Astrocyte of the cerebellum (primary cell): Measurements from ENCODE around the gene DIO1.

Source experiments
- DNase-seq: peaks from one replicate; pipeline ENCODE4 v3.0.0-alpha.2; 2011; ENCODE audit warnings: low read depth
- H3K4me3 ChIP-seq: 2 replicates; pipeline ENCODE4 v1.5.1; 2011; ENCODE audit warnings: mild to moderate bottlenecking, low read depth, low read length, moderate library complexity
- in situ Hi-C: cut with HindIII; loops from 2 replicates; pipeline ENCODE4 v1.10.0; 2017; ENCODE audit warnings: low sequenced_read_pairs
- TF ChIP-seq, protein P1 (sequence below): IDR thresholded peaks from 2 replicates; pipeline ENCODE4 v1.5.1; 2012; ENCODE audit warnings: low read length, low read depth, moderate library complexity, mild to moderate bottlenecking; ENCODE audit errors: missing control alignments

Gene DIO1

DNA sequence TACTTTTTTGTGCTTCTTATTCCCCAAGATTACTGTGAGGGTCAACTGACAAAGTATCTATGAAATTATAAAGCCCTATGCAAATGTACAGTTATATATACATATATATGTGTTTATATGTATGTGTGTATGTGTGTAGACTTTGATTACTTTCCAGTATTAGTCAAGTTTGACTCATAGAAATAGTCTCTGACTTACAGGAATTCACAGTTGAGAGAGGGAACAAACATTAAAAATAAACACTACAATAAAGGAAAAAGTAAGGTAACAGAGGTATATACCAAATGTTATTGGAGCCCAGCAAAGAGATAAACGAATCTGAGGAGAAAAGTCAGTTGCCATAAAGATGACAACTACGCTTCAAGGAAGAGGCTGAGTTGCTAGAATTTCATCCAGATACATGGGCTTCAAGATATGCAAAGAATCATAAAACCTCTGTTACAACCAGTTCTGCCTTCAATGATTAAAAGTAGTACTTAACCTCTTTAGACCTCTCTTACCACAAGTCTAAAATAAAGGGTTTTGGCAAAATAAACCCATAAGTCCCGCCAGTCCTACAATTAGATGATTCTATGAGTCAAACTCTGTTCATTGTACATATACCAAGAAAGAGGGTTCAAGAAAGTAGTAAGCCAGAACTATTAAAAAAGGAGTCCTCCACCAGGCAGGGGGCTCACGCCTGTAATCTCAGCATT is 44.3 kb downstream of the DIO1 start:
- DNase-seq, result peak; percentile 28
- in situ Hi-C loops, result no loop called here
- TF ChIP-seq, protein P1, sequence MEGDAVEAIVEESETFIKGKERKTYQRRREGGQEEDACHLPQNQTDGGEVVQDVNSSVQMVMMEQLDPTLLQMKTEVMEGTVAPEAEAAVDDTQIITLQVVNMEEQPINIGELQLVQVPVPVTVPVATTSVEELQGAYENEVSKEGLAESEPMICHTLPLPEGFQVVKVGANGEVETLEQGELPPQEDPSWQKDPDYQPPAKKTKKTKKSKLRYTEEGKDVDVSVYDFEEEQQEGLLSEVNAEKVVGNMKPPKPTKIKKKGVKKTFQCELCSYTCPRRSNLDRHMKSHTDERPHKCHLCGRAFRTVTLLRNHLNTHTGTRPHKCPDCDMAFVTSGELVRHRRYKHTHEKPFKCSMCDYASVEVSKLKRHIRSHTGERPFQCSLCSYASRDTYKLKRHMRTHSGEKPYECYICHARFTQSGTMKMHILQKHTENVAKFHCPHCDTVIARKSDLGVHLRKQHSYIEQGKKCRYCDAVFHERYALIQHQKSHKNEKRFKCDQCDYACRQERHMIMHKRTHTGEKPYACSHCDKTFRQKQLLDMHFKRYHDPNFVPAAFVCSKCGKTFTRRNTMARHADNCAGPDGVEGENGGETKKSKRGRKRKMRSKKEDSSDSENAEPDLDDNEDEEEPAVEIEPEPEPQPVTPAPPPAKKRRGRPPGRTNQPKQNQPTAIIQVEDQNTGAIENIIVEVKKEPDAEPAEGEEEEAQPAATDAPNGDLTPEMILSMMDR, result no peak
- no peak overlapping the region for H3K4me3 ChIP-seq

DNA sequence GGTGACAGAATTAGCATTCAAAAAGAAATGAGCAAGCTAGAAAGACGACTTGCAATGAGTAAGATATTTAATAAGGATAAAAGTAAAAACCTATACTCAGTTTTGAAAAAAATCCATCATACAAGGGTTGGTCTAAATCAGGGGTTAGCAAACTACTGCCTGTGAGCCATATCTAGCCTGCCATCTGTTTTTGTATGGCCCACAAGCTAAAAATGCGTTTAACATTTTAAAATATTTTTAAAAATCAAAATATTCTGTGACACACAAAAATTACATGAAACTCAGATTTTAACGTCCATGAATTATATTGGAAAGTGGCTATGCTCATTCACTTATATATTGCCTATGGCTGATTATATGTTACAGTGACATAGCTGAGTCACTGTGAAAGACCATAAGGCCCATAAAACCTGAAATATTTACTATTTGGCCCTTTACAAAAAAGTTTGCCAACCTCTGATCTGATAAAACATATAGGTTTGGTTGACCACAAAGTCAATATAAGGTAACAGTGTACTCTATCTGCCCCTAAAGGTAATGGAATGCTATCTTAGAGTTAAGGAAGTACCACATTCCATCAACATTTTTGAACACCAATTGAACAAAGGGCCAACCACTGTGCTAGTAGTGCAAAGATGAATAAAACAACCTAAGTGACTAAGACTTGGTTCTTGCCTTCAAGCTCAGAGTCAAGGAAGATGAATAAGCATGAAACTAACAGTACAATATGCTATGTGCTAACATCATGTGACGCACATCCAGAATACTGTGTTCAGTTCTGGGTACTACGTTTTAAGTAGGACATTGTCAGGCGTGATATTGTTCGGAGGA is 48.4 kb downstream of the DIO1 start:
- DNase-seq, result no peak
- TF ChIP-seq, protein P1, result no peak
- H3K4me3 ChIP-seq, result no peak overlapping the region
- in situ Hi-C loops, result no loop called here

DNA sequence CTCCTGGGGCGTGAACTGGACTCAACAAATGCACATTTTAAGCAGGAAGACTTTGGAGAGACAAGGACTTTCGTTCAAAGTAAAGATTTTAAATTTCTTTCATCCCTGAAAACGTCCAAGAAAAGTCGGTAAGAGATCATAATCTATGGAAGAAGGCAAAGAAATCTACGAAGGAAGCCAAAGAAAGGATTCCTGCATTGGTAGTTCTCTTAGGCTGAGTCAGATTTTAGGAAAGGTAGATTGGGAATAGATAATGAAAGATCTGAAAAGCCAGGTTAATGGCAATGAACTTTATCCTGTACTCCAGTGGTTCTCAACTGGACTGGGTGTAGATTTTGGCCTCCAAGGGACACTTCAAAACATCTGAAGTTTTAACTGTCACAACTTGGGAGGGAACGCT is 49.1 kb downstream of the DIO1 start:
- TF ChIP-seq, protein P1, result no peak
- in situ Hi-C loops, result no loop called here

DNA sequence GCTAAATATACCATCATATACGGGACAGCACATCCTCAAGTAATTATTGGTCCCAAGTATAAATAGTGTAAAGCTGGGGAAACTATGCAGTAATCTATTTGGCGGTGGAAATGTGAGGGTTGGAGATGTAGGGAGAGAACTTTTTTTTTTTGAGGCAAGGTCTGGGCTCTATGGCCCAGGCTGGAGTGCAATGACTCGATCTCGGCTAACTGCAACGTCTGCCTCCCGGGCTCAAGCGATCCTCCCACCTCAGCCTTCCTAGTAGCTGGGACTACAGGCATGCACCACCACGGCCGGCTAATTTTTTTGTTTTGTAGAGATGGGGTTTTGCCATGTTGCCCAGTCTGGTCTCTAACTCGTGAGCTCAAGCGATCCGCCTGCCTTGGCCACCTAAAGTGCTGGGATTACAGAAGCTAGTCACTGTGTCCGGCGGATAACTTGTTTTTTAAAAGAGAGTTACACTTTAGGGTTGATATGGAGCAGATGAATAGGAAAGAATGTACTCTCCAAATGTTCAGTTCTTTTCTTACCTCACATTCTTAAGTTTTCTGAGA is 49.6 kb downstream of the DIO1 start:
- TF ChIP-seq, protein P1, result no peak
- in situ Hi-C loops, result no loop called here
- no peak for DNase-seq
- H3K4me3 ChIP-seq, result no peak overlapping the region

More for the DNA sequence above, 49.1 kb downstream of the DIO1 start:
- DNase-seq, result no peak
- no peak overlapping the region for H3K4me3 ChIP-seq

DNA sequence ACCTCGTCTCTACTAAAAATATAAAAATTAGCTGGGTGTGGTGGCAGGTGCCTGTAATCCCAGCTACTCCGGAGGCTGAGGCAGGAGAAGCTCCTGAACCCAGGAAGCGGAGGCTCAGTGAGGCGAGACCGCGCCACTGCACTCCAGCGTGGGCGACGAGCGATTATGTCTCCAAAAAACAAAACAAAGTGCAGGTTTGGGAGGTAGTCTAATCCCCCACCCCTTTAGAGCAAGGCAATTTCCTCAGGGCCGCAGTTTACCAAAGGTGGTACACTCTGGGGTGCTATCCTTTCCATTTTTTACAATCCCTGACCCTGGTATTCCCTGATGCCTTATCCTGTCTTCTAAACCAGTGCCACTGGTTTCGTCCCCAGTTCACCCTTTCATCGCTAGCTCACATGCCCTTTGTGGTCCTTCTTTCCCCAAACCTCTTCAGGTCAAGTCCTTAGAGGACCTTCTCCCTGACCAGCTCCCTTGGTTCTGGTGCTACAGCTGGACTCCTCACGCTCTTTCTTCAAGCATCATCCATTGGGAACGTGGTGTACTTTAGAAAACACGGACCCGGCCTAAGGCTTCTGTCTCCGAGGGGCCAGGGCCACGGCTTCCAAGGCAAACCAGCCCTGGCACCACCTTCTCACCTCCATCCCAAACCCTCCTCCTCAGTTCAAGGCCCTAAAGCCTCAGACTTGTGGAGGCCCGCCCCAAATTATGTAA is 50.6 kb downstream of the DIO1 start:
- DNase-seq, result no peak
- in situ Hi-C loops, result no loop called here

DNA sequence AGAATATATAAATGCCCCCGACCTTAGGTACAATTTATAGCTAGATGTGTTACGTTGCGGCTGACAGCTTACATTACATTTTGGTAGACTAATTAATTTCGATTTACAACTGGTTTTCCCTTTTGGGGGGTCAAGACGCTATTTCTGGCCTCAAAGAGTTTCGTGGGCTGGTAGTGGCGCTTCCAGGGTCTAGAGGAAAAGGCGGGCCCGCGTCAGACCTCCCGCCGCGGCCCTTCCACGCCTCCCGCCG is 51.1 kb downstream of the DIO1 start:
- peak overlapping the region; percentile 88 for H3K4me3 ChIP-seq
- TF ChIP-seq, protein P1, result no peak
- DNase-seq, result no peak
- in situ Hi-C loops, result no loop called here

More for the DNA sequence above, 50.6 kb downstream of the DIO1 start:
- TF ChIP-seq, protein P1, result no peak
- peak overlapping the region; percentile 88 for H3K4me3 ChIP-seq
